Psoas muscle (tissue), 8 donors: ENCODE measurements around the gene STARD10. TPM values are rescaled to one million over a fixed set of nuclear protein-coding genes. Genes with fewer than 3 reads are reported as not detected.

Experiments
- ATAC-seq, 4 donors: fragments of 200-7000 bp; cut with Tn5 transposase; one replicate each; pipeline ENCODE4 v1.9.1; 2020; ENCODE audit warnings: moderate library complexity in 3 of 4, mild to moderate bottlenecking in 2 of 4
- DNase-seq, 2 donors: peaks; one replicate each; pipeline ENCODE4 v3.0.0-alpha.2; 2020
- H3K27ac ChIP-seq: fragments of 200-600 bp; one replicate; pipeline ENCODE4 v1.8.0; 2022
- H3K27me3 ChIP-seq, 3 donors: fragments of 200-600 bp in 1 of 3; one replicate each; pipeline versions ENCODE4 v1.6.1 to v1.8.0; 2013 to 2022; ENCODE audit warnings: low read length in 2 of 3, mild to moderate bottlenecking in 2 of 3, moderate library complexity in 1 of 3; ENCODE audit not compliant: insufficient read depth in 3 of 3
- H3K36me3 ChIP-seq, 2 donors: fragments of 200-600 bp in 1 of 2; one replicate each; pipeline versions ENCODE4 v1.6.1 to v1.8.0; 2013 to 2022; ENCODE audit warnings: low read depth in 1 of 2, mild to moderate bottlenecking in 1 of 2, moderate library complexity in 1 of 2; ENCODE audit not compliant: insufficient read depth in 1 of 2
- H3K4me1 ChIP-seq: fragments of 200-600 bp; one replicate; pipeline ENCODE4 v1.8.0; 2022
- H3K4me3 ChIP-seq: fragments of 200-600 bp; one replicate; pipeline ENCODE4 v1.8.0; 2022; ENCODE audit warnings: mild to moderate bottlenecking
- H3K9me3 ChIP-seq: fragments of 200-600 bp; one replicate; pipeline ENCODE4 v1.8.0; 2022
- WGBS, 3 donors: extraction: QIAGEN DNeasy Blood & Tissue Kit; methylation state at CpG; one replicate each; pipeline versions ENCODE4 v1.1.6 to v1.1.7; 2013; 5-methylcytosine and 5-hydroxymethylcytosine counted together
- intact Hi-C, 2 donors: fragments of 100-400 bp; cut with DNase I; formaldehyde crosslinking; loops; one replicate each; pipeline versions ENCODE4 v1.11.0 to v1.14.2; 2022
- polyA plus RNA-seq, 3 donors: library from polyadenylated mRNA; stranded (reverse); fragments of 200-250 nt; gene quantifications; one replicate each; pipeline ENCODE4 v1.2.3, GENCODE V29; 2013
- total RNA-seq, 4 donors: library from RNA; stranded (reverse); fragmentation: NEBNext Ultra II Directional in 2 of 4; extraction: Animal tissue kit (Norgen Biotek cat#: 25700) in 2 of 4; gene quantifications; one replicate each; pipeline versions ENCODE4 v1.2.1 to v1.2.4, GENCODE V29; 2021 to 2023
- TF ChIP-seq, protein P1 (sequence below): fragments of 200-600 bp; IDR thresholded peaks from one replicate; pipeline ENCODE4 v1.8.0; 2022; ENCODE audit warnings: antibody characterized with exemption
- donor health status: healthy with polysubstance abuse.
- donor health status: DM: no; HTN: no; CAD: no; lungs with moderate emphysema.
- donor health status: Bipolar disorder and iron deficiency.
- donor health status: healthy.
- donor health status: DM: yes; HTN: yes; CAD: no.
- donor health status: DM: no; HTN: no; CAD: no.
- donor health status: DM: no; HTN: no; CAD: no.
- donor health status: DM: yes; HTN: yes; CAD: no.

STARD10 gene
- total and polyA plus RNA-seq, 7 donors = 18.6 to 99.9 (median 57.3) TPM

DNA sequence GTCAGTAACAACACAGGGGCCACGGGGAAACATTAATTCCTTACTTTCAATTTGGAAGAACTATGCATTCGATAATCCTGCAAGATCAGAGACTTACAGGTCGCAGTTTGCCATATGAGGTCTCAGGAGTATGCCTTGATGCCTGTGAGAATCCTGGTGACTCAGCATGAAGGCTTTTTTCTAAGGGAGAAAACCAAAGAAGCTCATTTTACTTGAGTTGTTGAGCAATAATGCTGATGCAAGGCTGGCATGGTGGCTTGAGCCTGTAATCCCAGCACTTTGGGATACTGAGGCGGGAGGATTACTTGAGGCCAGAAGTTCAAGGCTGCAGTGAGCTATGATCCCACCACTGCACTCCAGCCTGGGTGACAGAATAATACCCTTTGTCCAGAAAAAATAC is 46.9 kb upstream of the STARD10 start:
- TF ChIP-seq, protein P1, sequence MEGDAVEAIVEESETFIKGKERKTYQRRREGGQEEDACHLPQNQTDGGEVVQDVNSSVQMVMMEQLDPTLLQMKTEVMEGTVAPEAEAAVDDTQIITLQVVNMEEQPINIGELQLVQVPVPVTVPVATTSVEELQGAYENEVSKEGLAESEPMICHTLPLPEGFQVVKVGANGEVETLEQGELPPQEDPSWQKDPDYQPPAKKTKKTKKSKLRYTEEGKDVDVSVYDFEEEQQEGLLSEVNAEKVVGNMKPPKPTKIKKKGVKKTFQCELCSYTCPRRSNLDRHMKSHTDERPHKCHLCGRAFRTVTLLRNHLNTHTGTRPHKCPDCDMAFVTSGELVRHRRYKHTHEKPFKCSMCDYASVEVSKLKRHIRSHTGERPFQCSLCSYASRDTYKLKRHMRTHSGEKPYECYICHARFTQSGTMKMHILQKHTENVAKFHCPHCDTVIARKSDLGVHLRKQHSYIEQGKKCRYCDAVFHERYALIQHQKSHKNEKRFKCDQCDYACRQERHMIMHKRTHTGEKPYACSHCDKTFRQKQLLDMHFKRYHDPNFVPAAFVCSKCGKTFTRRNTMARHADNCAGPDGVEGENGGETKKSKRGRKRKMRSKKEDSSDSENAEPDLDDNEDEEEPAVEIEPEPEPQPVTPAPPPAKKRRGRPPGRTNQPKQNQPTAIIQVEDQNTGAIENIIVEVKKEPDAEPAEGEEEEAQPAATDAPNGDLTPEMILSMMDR = no peak
- Histone ChIP-seq H3K27ac (no peak overlapping the region), H3K4me3 (no peak overlapping the region), H3K9me3 (no peaks in the 10 kb centered on the region), H3K4me1 (no peaks in the 10 kb centered on the region), H3K27me3 (no peaks in the 10 kb centered on the region), H3K36me3 (peaks cover 2 to 54% of the 10 kb centered on the region in 2 donors)
- DNase-seq (no peak), ATAC-seq (no peak)
- 89 to 93% (median 92%) methylated on average over 4 of the region's 4 CpGs for WGBS, 3 donors
- intact Hi-C loops = no loop called here

DNA sequence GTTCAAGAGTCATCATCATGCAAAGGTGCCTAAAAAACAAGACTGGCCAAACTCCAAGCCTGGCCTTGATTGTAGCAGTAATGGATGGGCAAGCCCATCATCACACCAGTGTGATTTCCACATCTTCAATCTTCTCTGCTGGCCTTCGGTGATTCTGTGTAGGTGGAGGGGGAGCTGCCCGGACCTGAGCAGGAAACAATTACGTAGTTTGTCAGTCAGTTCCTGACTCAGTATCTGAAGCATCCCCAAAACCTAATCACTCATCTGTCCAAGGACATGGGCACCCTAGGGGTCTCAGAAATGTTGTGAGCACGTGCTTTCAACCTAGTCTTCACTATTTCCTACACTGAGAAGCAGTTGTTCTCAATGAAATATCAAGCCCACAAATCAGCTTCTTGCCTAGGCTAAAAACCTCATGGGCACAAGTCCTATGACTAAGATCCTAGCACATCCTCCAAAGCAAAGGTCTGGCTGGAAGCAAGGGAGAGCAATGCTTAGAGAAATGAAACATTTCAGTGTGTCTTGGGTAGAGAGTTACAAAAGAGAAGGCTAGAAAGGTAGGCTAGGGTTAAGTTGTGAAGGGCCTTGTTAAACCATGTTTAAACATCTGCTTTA is 45.0 kb upstream of the STARD10 start:
- H3K4me1 ChIP-seq = no peaks in the 10 kb centered on the region
- intact Hi-C loops = no loop called here
- H3K36me3 ChIP-seq = peaks cover 2 to 48% of the 10 kb centered on the region in 2 donors
- no peak overlapping the region for H3K4me3 ChIP-seq
- H3K27ac ChIP-seq = no peak overlapping the region
- no peaks in the 10 kb centered on the region for H3K9me3 ChIP-seq
- 75 to 86% (median 83%) methylated on average over 4 of the region's 4 CpGs for WGBS, 3 donors
- TF ChIP-seq, protein P1 = no peak
- no peak for DNase-seq
- no peaks in the 10 kb centered on the region for H3K27me3 ChIP-seq
- ATAC-seq = no peak

DNA sequence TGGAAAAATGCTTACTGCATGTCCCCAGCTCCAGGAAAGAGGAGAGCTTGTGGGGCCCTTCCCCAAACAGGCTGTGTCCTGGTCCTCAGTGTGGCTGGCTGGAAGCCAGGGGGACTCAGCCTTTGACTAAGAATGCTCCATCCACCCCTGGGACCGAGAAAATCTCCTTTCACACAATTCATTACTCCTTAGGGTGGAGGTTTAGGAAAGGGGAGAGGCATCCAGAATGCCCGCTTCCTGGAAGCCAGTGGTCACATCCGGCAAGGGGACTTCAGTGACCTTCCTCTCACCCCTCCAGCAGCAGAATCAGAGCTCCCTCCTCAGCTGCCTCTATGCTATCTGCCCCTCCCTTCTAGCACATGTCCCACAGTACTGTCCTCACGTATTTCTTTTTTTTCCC is 42.3 kb upstream of the STARD10 start:
- H3K36me3 ChIP-seq = peaks cover 2 to 33% of the 10 kb centered on the region in 2 donors
- no peaks in the 10 kb centered on the region for H3K9me3 ChIP-seq
- H3K4me1 ChIP-seq = peaks cover 13% of the 10 kb centered on the region
- H3K4me3 ChIP-seq = no peak overlapping the region
- intact Hi-C loops = no loop called here
- 35 to 55% (median 42%) methylated on average over 4 of the region's 4 CpGs for WGBS, 3 donors
- TF ChIP-seq, protein P1 = no peak
- H3K27ac ChIP-seq = peak overlapping the region; percentile 72
- H3K27me3 ChIP-seq = no peaks in the 10 kb centered on the region
- DNase-seq (peak; percentile 59 to 78), ATAC-seq (peak in 3 of 4 donors; percentile 16 to 32 (median 30))

DNA sequence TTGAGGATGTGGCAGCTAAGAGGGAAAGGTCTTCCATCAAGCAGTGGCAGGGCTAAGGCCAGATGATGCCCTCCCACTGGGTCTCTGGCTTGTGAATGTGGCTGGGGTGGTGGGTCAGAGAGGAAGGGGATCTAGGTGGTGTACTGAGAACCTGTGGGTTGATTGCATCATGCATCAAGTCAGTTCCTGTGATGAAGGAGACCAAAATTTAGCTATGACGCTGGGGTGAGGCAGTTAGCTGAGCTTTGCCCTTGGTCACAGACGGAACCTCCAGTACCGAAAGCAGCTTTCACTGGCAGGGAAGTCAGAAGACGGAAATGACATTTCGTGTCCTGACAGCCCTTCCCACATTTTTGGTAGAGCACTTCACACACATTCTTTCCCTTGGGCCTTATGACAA is 41.1 kb upstream of the STARD10 start:
- no peaks in the 10 kb centered on the region for H3K9me3 ChIP-seq
- no peaks in the 10 kb centered on the region for H3K27me3 ChIP-seq
- no peak for DNase-seq
- peaks cover 2 to 21% of the 10 kb centered on the region in 2 donors for H3K36me3 ChIP-seq
- H3K4me3 ChIP-seq = no peak overlapping the region
- ATAC-seq = peak in 1 of 4 donors; percentile 18
- intact Hi-C loops = loop anchor here (5.0 kb wide), 2 partner anchors 402 to 452 kb away; no protein-coding TSS in a partner anchor
- 64 to 77% (median 73%) methylated on average over 5 of the region's 5 CpGs for WGBS, 3 donors
- H3K27ac ChIP-seq = peak overlapping the region; percentile 72
- TF ChIP-seq, protein P1 = no peak
- peaks cover 14% of the 10 kb centered on the region for H3K4me1 ChIP-seq
